ENCODE measurements around the gene KDM6A.
"Not testable (repeated sequence)": the region's sequence is repeated elsewhere in the genome, so short reads cannot be mapped to it uniquely, and the experiment has no call there.

KDM6A gene

DNA sequence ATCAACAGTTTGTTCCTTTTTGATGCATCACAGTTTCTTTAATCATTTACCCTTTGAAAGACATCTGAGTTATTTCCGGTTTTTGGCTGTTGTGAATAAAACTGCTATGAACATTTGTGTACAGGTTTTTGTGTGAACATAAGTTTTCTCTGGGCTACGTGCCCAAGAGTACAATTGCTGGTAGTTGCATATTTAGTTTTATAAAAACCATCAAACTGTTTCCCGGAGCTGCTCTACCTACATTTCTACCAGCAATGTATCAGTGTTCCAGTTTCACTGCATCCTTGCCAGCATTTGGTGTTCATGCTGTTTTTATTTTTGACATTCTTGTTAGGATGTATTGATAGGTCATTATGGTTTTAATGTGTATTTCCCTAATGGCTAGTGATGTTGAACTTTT lies 17.3 kb downstream of the KDM6A start:
- DNase-seq: no peak

DNA sequence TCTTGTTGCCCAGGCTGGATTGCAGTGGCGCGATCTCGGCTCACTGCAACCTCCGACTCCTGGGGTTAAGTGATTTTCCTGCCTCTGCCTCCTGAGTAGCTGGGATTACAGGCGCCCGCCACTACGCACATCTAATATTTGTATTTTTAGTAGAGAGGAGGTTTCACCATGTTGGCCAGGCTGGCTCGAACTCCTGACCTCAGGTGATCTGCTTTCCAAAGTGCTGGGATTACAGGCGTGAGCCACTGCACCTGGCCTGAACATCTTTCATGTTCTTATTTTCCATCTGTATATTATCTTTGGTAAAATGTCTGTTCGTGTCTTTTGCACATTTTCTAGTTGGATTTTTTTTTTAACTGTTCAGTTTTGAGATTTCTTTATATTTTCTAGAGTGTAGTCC lies 17.7 kb downstream of the KDM6A start:
- DNase-seq: not testable (repeated sequence)

DNA sequence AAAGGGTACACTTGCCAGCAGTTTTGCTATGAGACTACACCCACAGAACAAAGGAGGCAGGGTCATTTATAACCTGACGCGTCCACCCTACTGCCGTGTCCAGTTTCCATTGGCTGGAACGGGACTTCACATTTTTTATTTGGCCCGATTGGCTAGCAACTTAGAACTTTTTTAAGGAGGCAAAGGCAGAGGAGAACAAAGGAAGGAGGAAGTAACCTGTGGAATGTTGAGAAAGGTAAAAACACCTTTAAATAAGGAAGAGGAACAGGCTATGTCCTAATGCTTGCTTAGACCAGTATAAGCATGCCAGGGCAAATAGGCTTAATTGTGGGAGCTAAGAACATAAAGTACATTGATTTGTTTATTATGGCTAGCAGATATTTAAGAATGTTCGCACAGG lies 18.7 kb downstream of the KDM6A start:
- no peak for DNase-seq

DNA sequence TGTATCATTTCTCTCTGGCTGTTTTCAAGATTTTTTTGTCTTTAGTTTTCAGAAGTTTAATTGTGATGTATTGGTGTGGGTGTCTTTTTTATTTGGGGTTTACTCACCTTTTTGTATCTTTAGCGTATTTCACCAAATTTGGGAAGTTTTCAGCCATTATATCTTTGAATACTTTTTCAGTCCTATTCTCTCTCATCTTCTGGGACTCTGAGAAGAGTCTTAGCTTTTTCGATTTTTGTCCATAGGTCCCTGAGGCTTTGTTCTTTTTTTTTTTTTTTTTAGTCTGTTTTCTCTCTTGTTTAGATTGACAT lies 23.8 kb downstream of the KDM6A start:
- no peak for DNase-seq

GRCh38 chrX:44897539-44897938 lies 24.6 kb downstream of the KDM6A start:
- no peak for DNase-seq

DNA sequence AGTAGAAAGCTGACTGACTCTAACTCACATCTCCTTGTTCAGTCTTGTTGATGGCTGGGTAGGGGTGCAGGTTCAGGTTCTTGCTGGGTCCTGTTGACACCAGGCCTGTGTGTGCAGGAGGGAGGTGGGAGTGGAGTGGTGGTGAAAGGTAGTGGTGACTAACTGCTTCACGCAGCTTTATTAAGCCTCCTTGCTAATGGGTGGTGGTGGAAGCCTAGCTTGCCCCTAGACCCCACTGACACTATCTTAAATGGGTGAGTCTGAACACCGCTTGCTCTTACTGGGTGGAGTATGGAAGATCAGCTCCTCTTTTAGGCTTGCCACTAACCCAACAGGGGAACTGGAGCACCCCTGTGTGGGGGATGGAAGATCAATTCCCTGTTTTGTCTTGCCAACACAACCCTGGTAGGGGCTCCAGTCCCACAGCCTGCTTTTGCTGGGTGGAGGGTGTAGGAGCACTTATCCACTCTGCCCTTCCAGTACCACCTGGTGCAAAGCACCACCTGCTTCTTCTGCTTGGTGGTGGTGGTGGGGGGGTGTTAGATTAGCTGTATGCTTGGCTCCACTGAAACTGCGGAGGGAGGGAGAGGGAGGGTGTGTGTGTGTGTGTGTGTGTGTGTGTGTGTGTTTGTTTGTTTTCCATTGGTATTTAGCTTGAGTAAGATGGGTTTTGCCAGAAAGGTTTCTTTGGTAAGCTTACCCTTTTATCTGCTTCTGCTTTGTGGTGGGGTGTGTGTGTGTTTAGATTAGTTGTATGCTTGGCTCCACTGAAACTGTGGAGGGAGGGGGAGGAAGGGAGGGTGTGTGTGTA lies 25.6 kb downstream of the KDM6A start:
- peak; percentile 21 to 45 for DNase-seq

DNA sequence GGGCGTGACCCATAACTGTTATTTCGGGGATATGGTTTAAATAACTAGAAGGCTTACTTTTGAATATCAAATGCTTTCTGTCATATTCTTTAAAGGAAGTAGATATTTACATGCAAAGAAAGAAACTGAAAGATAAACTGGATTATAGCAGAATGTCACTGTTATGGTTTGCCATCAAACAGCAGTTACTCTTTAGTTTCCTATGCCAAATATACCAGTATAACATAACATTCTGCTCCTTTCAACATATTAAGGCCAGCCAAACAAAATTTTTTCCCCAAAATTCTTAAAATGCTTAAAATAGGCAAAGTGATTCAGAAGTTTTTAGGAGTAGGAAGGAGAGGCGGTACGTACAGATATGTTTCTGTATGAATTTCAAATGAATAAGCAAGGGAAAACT lies 27.0 kb downstream of the KDM6A start:
- DNase-seq: no peak

DNA sequence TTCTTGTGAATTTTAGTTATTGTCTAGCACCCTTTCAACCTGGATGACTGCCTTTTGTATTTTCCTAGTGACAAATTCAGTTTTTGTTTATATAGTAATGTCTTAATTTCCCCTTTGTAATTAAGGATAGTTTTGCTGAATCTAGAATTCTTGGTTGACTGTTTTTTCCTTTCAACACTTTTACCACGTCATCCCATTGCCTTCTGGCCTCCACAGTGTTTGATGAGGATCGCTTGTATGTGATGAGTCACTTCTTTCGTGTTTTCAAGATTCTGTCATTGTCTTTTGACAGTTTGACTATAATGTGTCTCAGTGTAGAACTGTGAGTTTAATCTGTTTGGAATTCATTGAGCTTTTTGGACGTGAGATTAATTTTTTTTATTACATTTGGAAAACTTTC lies 30.1 kb downstream of the KDM6A start:
- DNase-seq: no peak

- DNase-seq: no peak
These were observed 31.0 kb downstream of the KDM6A start for GRCh38 chrX:44903830-44904530.

GRCh38 chrX:44904542-44905115 lies 31.6 kb downstream of the KDM6A start:
- no peak for DNase-seq

GRCh38 chrX:44906041-44906440 lies 33.1 kb downstream of the KDM6A start:
- DNase-seq: no peak

GRCh38 chrX:44906542-44906941 lies 33.6 kb downstream of the KDM6A start:
- no peak for DNase-seq

- no peak for DNase-seq
These were observed 35.2 kb downstream of the KDM6A start for GRCh38 chrX:44908153-44908552.

DNA sequence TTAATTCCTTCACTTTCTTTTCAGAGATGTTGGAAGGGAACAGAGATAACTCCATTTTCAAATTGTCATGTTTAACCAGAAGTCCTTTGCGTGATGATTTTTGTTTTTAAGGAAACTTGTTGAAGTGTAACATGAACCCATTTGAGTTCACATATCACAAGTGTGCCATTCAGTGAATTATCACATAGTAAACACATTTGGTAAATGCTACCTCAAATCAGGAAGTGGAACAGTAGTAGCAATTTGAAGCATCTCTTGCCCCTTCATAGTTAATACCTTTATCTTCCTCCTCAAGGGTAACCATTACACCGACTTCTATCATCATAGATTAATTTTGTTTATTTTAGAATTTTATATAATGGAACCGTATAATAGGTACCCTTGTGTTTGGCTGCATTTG lies 35.8 kb downstream of the KDM6A start:
- no peak for DNase-seq

DNA sequence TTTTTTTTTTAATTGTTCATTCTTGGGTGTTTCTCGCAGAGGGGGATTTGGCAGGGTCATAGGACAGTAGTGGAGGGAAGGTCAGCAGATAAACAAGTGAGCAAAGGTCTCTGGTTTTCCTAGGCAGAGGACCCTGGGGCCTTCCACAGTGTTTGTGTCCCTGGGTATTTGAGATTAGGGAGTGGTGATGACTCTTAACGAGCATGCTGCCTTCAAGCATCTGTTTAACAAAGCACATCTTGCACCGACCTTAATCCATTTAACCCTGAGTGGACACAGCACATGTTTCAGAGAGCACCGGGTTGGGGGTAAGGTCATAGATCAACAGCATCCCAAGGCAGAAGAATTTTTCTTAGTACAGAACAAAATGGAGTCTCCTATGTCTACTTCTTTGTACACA lies 37.5 kb downstream of the KDM6A start:
- not testable (repeated sequence) for DNase-seq

GRCh38 chrX:44911074-44911600 lies 38.1 kb downstream of the KDM6A start:
- DNase-seq: not testable (repeated sequence)

GRCh38 chrX:44913656-44914531 lies 40.9 kb downstream of the KDM6A start:
- no peak for DNase-seq

- no peak for DNase-seq
These were observed 41.7 kb downstream of the KDM6A start for GRCh38 chrX:44914532-44915198.

- no peak for DNase-seq
These were observed 42.4 kb downstream of the KDM6A start for GRCh38 chrX:44915361-44915868.

GRCh38 chrX:44918722-44919121 lies 45.7 kb downstream of the KDM6A start:
- DNase-seq: no peak

GRCh38 chrX:44922980-44923379 lies 50.0 kb downstream of the KDM6A start:
- DNase-seq: no peak

- DNase-seq: no peak
These were observed 54.4 kb downstream of the KDM6A start for GRCh38 chrX:44927398-44927797.

All from SHP77 (cell line).